ENCODE data around the gene HLCS. TPM values are rescaled to one million over a fixed set of nuclear protein-coding genes. Genes with fewer than 3 reads are reported as not detected.

Gene HLCS
- total RNA-seq, 2 donors from 2014 or later: 17.5 to 29.3 TPM

DNA sequence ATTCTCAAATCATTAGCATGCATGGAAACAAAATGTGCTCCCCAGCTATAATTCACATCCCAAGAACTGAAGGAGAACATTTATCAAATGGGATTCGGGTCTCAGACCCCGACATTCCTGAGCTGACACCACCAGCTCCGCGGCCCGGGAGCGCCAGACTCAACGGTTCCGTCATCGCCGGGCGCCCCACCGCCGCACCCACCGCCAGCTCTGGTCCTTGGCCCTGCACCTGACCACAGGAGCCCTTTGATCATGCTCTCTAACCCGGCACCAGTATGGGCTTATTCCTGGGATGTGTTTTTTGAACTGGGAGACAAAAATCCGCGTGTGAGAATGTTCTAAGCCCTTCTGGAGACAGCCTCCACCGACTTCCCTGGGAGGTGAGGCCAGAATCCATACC is 43.6 kb downstream of the HLCS start:
- Histone ChIP-seq H3K4me3 (no peak overlapping the region), H3K27ac (no peak overlapping the region), H3K27me3 (replicated peaks; ENCODE audit: insufficient read depth) (no peaks in the 10 kb centered on the region), H3K4me1 (ENCODE audit: control insufficient read depth in 1 of 2, low read depth in 2 of 2) (no peaks in the 10 kb centered on the region), H3K9me3 (no peaks in the 10 kb centered on the region), H3K36me3 (no peaks in the 10 kb centered on the region)
- TF ChIP-seq CTCF (IDR thresholded peaks at IDR 0.05): no peak
- ATAC-seq (ENCODE audit: insufficient number of reproducible peaks, low FRiP score, low read depth) (no peak), DNase-seq (ENCODE audit: low spot score) (no peak)

DNA sequence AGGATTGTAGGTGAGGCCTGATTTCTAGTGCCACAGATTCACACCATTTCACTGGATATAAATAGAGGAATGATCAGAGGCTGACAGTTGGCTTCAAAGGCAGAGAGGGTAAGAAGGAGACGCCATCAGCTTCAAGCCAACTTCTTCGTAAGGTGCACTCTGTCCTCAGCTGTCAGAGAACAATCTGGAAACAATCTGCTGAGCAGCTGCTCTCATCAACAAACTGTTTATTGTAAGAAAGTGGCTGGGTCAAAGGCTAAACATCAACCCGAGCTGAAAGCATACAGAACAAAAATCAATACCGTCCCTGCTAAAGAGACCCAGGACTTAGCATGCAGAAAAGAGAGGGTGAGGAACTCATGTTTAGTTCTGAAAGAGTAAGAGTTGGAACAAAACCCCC is 48.2 kb downstream of the HLCS start:
- Histone ChIP-seq H3K9me3 (no peaks in the 10 kb centered on the region), H3K4me1 (ENCODE audit: control insufficient read depth in 1 of 2, low read depth in 2 of 2) (no peaks in the 10 kb centered on the region), H3K27ac (no peak overlapping the region), H3K4me3 (no peak overlapping the region), H3K36me3 (no peaks in the 10 kb centered on the region), H3K27me3 (replicated peaks; ENCODE audit: insufficient read depth) (no peaks in the 10 kb centered on the region)
- no peak for ATAC-seq (ENCODE audit: insufficient number of reproducible peaks, low FRiP score, low read depth)
- DNase-seq (ENCODE audit: low spot score): no peak
- TF ChIP-seq CTCF (IDR thresholded peaks at IDR 0.05): no peak

GRCh38 chr21:36917471-36918158 is 48.9 kb downstream of the HLCS start:
- Histone ChIP-seq H3K4me1 (ENCODE audit: control insufficient read depth in 1 of 2, low read depth in 2 of 2) (no peaks in the 10 kb centered on the region), H3K9me3 (no peaks in the 10 kb centered on the region), H3K27me3 (replicated peaks; ENCODE audit: insufficient read depth) (no peaks in the 10 kb centered on the region), H3K27ac (no peak overlapping the region), H3K4me3 (no peak overlapping the region), H3K36me3 (no peaks in the 10 kb centered on the region)
- peak; percentile 9 for TF ChIP-seq CTCF (IDR thresholded peaks at IDR 0.05)
- DNase-seq (ENCODE audit: low spot score): no peak
- no peak for ATAC-seq (ENCODE audit: insufficient number of reproducible peaks, low FRiP score, low read depth)

GRCh38 chr21:36916718-36917117 is 49.8 kb downstream of the HLCS start:
- Histone ChIP-seq H3K27ac (no peak overlapping the region), H3K36me3 (no peaks in the 10 kb centered on the region), H3K4me1 (ENCODE audit: control insufficient read depth in 1 of 2, low read depth in 2 of 2) (no peaks in the 10 kb centered on the region), H3K9me3 (no peaks in the 10 kb centered on the region), H3K27me3 (replicated peaks; ENCODE audit: insufficient read depth) (no peaks in the 10 kb centered on the region), H3K4me3 (no peak overlapping the region)
- ATAC-seq (ENCODE audit: insufficient number of reproducible peaks, low FRiP score, low read depth): no peak
- no peak for TF ChIP-seq CTCF (IDR thresholded peaks at IDR 0.05)
- no peak for DNase-seq (ENCODE audit: low spot score)

DNA sequence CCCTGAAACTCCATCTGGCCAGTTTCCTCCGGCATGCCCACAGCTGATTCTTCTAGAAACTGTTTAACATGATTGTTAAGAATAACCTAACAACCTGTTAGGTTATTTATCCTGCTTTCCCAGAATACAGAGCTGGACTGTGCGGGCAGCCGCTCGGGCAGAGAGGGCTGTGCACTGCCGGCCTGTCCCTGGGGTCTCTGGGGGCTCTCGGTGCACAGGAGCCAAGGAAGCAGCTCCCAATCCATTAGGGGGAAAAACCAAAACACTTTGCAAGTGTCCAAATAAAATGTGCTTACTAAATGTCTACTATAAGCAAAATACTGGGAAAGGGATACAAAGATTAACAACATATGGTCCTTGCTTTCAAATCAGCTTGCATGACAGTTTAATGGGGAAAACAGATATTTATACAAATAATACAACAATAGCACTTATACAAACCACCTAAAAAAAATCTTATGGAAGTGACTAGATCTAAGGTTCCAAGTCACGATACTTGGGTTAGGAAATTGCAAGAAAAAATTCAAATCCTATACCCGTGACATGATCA is 50.7 kb downstream of the HLCS start:
- no peaks in the 10 kb centered on the region for H3K27me3 ChIP-seq (replicated peaks; ENCODE audit: insufficient read depth)
- no peaks in the 10 kb centered on the region for H3K4me1 ChIP-seq (ENCODE audit: control insufficient read depth in 1 of 2, low read depth in 2 of 2)
- H3K4me3 ChIP-seq: no peak overlapping the region
- no peak overlapping the region for H3K27ac ChIP-seq
- ATAC-seq (ENCODE audit: insufficient number of reproducible peaks, low FRiP score, low read depth) (no peak), DNase-seq (ENCODE audit: low spot score) (no peak)
- H3K9me3 ChIP-seq: no peaks in the 10 kb centered on the region
- H3K36me3 ChIP-seq: no peaks in the 10 kb centered on the region
- TF ChIP-seq CTCF (IDR thresholded peaks at IDR 0.05): no peak

Data from thoracic aorta (tissue), 2 donors.